ENCODE measurements around the gene PRDX3.
"Not testable (repeated sequence)": the region's sequence is repeated elsewhere in the genome, so short reads cannot be mapped to it uniquely, and the experiment has no call there.

PRDX3 gene

DNA sequence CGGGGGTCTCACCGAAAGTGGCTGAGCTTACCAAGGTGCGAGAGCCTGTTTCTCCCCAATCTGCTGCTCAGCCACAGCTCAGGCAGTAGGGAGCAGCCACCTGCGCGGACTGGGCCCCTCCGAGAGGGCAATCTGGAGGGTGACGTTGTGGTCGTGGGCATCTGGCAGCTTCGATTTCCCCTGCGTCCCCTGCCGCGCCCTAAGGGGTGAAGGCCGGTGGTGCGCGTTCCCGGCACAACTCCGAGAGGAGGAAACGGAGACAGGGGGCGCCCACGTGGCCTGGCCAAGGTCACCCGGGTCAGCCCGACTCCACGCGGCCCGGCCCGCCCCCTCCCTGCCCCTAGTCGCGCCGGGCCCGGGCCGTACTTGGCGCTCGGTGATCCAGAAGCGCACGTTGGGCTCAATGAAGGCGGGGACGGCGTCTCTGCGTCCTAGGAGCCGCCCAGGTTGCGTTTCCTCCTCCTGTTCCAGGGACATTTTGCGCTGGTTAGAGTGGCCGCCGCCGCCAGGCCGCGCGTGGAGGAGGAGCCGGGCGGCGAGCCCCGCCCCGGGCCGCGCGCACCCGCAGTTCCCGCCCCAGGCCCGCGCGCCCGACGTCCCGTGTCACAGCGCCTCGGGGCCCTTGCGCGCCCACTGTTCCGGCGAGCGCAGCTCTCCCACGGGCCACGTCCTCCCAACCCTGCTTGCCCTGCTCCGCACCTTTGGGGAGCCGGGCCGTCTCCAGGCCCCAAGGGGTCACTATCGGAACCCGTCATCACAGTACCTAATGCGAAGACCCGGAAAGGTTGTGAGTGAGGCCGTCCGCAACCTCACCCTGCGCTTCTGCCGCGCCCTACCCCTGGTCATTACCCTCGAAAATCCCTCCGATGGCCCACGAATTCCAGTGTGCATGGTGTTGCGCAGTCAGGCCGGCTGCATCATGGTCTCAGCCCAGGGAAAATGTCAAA is 13.2 kb downstream of the PRDX3 start, which contains the start of gene SFXN4:
Gene SFXN4 (minus strand): TSS at position 544 of the 947 bp plus-strand sequence. CDS start 67 bp downstream, at position 477.
- peak; percentile 48 for DNase-seq (ENCODE audit: low spot score)

DNA sequence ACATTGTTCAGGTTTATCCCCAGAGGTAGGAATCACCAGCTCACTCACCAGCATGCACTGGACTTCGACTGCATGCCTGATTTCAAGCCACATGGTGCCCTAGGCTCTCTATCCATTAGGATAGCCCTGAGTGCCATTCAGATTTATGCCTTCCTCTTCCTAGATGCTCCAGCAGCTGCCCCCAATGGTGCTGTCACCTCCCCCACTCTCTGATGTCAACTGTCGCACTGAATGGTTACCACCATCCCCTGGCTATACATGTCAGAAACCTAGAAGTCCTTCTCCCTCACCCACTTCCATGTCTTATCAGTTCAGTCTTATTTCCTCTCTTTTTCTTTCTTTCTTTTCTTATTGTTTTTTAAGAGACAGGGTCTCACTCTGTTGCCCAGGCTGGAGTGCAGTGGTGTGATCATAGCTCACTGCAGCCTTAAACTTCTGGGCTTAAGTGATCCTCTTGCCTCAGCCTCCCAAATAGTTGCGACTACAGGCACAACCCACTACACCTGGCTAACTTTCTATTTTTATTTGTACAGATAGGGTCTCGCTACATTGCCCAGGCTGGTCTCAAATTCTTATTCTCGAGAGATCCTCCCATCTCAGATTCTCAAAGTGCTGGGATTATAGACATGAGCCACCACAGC is 16.0 kb downstream of the PRDX3 start:
- DNase-seq (ENCODE audit: low spot score) = no peak

DNA sequence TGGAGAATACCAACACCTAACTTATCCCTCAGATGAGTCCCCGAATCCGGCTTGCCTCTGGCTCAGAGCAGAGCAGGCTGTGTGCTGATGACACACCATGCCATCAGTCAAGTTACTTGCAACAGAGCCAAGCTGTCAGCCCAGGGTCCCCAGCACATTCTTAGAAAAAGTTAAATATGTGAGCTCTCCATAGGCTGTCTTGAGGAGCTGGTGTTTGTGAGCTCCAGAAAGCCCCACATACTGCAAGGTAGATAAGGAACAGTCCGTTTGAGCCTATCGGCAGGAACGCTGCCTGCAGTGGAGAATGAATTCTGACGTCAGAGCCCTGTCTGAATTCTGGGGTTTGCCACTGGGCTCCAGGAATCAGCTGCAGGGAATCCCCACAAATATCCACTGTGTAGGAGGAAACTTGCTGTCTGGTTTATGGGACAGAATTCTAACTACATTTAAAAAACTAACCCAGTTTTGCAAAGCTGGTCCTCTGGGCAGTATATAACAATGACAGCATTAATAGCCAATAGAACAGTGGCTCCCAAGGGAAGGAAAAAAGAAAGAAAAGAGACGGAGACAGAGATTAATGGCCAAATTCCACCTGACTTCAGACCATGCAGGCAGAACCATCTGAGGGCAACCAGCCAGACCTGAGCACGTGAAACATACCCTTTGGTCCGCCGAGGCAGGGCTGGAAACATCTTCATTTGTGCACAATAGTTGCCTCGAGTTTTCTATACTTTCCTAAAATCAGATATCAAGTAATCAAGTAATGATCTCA is 16.7 kb downstream of the PRDX3 start:
- DNase-seq (ENCODE audit: low spot score) = no peak

DNA sequence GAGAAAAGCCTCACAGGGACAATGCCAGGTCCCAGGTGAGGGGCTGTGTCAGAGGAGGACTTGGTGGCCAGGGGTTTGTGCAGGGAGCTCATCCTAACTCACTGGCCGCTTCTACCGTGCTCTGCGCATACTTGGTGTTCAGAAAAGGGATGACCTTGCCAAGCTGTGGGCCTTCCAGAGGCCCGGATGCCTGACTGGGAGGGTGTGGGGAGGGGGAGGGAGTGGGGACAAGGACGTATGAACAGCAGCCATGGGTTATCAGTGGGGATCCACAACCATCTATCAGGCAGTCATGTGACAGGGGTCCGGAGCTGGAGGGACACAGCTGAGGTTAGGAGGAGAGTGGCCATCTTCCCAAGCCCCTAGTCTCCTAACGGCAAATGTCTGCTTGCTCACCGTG is 19.3 kb downstream of the PRDX3 start:
- DNase-seq (ENCODE audit: low spot score) = no peak

DNA sequence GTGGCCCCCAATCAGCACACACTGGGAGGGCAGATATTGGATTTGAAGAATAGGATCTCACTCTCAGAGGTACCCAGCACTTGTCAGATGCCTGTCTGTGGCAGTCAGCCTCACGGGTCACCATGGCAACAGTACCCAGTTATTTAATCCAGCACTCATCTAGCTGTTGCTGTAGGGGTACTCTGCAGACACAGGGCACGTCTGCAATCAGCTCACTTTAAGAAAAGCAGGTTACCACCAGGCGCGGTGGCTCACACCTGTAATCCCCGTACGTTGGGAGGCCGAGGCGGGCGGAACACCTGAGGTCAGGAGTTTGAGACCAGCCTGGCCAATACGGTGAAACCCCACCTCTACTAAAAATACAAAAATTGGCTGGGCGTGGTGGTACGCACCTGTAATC is 25.0 kb downstream of the PRDX3 start:
- DNase-seq (ENCODE audit: low spot score) = no peak

DNA sequence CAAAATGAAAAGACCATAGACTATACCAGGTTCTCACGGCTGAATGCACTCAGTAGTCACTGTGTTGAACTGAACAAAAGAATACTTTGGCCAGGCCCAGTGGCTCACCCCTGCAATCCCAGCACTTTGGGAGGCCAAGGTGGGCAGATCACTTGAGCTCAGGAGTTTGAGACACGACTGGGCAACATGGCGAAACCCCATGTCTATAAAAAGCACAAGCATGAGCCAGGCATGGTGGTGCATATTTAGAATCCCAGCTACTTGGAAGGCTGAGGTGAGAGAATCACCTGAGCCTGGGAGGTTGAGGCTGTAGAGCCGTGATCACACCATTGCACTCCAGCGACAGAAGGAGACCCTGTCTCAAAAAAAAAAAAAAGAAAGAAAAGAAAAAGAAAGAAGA is 25.6 kb downstream of the PRDX3 start:
- DNase-seq (ENCODE audit: low spot score) = no peak

DNA sequence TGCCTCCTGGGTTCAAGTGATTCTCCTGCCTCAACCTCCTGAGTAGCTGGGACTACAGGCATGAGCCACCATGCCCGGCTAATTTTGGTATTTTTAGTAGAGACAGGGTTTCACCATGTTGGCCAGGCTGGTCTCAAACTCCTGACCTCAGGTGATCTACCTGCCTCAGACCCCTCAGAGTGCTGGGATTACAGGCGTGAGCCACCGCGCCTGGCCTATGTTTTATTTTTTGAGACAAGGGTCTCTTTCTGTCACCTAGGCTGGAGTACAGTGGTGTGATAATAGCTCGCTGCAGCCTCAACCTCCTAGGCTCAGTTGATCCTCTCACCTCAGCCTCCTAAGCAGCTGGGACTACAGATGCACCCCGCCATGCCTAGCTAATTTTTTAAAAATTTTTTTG is 27.0 kb downstream of the PRDX3 start:
- not testable (repeated sequence) for DNase-seq (ENCODE audit: low spot score)

DNA sequence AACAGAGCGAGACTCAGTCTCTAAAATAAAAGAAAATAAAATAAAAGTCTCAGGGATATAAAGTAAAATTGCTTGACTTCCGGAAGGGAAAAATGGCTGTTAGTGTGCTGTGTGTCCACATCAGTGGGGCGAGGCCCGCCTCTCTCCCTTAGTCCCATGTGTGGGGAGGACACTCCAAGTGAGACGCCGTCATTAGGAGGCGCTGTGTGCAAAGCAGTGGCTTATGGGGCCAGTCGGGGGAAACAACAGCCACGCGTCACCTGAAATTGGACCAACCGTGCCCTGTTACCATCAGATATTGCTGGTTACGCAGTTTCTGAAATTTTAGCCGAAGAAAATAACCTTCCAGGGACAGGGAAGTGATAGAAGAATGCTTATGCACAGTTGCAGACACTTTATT is 28.9 kb downstream of the PRDX3 start:
- no peak for DNase-seq (ENCODE audit: low spot score)

DNA sequence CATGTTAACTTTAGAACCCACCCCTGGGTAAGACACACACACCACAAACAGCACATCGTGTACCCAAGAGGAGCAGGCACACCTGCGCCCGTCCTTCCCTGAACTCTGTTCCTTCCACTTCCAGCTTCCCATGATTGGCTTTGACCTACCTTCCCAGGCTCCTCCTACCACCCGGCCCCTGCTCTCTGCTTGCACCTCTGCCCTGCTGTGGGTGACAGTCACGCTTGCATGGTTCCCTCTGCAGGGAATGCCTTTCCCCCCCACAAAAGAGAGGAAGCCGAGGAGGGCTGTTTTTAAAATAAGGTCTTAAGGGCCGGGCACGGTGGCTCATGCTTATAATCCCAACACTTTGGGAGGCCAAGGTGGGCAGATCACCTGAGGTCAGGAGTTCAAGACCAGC is 29.5 kb downstream of the PRDX3 start:
- no peak for DNase-seq (ENCODE audit: low spot score)

DNA sequence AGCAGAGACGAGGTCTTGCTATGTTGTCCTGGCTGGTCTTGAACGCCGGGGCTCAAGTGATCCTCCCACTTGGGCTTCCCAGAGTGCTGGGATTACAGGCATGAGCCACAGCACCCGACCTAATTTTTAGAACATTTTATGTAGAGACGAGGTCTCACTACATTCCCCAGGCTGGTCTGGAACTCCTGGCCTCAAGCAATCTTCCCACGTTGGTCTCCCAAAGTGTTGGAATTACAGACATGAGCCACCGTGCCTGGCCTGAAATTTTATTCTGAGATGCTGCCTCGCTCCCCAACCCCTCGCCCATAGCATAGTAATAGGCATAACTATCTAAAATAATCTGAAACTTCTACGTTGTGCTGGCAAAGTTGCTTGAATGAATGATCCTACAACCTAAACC is 35.0 kb downstream of the PRDX3 start:
- no peak for DNase-seq (ENCODE audit: low spot score)

DNA sequence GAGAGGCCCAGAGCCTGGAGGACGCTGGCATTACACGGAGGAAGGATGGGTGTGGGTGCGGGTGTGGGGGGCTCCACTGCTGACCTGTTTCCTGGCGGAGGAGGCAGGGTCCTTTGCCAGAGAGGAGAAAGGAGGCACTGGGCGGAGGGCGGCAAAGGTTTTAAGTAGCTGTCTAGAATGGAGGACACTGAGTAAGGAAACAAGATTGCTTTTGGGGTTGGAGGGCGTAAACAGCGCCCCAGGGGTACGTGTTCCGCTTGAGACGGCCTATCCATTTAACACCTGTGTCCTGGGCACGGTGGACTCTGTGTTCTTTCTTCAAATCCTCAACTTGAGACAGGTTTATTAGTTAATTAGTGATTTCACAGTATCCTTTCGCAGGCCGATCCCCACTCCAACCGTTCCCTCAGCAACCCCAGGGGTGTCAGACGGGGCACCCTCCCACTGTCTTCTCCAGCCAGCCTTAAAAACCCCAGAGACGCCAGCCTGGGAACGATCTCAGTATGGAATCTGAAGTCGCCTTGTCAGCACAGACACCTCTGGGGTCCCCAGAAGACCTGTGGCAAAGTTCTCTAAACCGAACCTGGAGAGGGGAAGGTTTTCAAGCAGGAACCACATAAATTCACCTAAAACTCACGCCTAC is 37.9 kb downstream of the PRDX3 start:
- no peak for DNase-seq (ENCODE audit: low spot score)

DNA sequence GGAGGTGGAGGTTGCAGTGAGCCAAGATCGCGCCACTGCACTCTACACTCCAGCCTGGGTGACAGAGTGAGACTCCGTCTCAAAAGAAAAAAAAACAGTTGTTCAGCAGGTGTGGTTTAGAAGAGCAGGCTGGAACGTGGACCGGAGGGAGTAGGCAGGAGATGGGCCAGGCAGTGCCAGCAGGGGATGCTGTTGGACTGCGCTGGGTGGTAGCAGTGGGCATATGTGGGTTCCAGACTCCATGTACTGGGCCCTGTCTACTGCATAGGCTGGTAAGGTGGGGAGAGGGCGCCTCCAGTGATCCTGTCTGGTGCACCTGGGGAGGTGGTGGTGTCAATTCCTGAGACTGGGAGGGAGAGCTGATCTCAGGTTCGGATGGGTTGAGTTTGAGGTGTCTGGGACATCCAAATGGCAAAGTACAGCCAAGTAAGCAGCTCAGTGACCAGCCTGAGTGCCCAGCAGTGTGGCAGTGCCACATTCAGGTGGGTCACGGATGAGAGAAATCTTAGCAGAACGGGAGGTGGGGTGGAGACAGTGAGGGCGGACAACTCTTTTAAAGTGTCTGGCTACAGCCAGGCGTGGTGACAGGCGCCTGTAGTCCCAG is 39.0 kb downstream of the PRDX3 start:
- peak; percentile 28 for DNase-seq (ENCODE audit: low spot score)

DNA sequence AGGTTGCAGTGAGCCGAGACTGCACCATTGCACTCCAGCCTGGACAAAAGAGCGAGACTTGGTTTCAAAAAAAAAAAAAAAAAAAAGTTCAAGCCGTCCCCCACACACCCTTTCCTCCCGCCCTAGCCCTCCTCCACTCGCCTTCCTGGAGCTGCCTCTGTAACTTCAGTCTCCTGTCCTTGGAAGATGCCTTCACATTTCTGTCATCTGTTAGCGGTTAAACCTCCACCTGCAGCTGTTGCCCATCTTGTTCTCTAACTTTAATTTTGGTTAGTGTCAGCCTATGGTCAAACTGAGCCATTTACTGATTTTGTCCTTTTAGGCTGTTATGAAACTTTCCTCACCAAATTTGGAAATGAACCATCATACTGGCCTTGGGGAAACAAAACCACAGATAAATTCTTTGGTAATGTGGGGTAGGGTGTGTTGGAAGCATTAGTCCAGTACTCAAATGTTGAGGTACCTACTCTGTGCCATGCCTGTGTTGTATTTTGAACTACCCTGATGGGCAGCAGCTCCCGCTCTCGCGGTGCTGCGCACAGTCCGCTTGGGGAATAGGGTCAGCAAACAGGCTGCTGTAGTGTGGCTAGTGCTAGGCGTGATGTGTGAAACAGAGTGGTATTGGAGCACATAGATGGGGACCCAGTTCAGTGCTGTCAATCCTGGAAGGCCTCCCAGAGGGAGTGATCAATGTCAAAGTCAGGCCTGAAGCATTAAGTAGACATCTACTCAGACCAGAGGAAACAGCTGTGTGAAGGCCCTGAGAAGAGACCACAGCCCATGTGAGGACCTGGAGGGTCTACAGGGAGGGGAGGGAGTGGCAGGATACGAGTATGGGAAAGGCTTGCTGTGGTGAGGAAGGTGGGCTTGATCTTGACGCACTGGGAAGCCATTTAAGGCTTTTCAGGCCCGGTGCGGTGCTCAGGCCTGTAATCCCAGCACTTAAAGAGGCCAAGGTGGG is 40.0 kb downstream of the PRDX3 start:
- no peak for DNase-seq (ENCODE audit: low spot score)

DNA sequence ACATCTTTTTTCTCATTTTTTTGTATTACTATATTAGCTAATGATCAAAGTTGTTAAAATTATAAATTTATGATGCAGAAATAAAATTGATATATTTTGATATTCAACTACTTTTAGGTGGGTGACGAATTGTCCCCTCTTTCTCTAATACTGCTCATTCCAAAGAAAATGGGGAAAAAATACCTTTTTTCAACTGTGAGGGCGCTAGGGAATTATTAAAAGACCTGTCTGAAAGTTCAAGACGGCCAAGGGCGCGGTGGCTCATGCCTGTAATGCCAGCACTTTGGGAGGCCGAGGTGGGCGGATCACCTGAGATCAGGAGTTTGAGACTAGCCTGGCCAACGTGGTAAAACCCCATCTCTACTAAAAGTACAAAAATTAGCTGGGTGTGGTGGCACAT is 40.7 kb downstream of the PRDX3 start:
- DNase-seq (ENCODE audit: low spot score) = not testable (repeated sequence)

DNA sequence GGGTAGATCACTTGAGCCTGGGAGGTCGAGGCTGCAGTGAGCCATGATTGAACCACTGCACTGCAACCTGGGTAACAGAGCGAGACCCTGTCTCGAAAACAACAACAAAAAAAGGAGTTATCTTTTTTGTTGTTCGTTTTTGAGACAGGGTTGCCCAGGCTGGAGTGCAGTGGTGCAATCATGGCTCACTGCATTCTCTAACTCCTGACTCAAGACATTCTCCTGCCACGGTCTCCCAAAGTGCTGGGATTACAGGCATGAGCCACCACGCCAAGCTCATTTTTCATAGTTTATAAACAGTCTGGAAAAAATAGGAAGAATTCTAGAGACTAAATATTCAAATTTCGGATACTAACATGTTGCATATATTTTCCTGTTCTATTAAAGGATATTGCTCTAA is 42.5 kb downstream of the PRDX3 start:
- DNase-seq (ENCODE audit: low spot score) = no peak

DNA sequence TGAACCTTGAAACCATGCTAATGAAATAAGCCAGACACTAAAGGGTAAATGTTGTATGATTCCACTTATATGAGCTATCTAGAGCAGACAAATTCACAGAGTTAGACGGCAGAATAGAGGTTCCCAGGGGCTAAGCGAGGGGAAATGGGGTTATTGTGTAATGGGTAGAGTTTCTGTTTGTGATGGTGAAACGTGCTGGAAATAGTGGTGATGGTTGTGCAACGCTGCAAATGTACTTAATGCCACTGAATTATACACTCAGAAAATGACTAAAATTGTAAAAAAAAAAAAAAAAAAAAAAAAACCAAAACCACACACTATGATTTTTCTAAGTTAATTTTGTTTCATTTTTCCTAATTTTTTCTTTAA is 43.1 kb downstream of the PRDX3 start:
- DNase-seq (ENCODE audit: low spot score) = no peak

DNA sequence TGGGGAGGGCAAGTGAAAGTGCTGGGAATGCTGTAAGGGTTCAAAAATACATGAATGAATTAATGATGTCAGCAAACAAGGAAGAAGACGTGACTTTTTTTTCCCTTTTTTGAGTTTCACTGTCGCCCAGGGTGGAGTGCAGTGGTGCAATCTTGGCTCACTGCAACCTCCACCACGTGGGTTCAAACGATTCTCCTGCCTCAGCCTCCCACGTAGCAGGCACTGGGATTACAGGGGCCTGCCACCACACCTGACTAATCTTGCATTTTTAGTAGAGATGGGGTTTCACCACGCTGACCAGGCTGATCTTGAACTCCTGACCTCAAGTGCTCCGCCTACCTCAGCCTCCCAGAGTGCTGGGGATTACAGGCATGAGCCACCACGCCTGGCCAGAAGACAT is 44.7 kb downstream of the PRDX3 start:
- no peak for DNase-seq (ENCODE audit: low spot score)

DNA sequence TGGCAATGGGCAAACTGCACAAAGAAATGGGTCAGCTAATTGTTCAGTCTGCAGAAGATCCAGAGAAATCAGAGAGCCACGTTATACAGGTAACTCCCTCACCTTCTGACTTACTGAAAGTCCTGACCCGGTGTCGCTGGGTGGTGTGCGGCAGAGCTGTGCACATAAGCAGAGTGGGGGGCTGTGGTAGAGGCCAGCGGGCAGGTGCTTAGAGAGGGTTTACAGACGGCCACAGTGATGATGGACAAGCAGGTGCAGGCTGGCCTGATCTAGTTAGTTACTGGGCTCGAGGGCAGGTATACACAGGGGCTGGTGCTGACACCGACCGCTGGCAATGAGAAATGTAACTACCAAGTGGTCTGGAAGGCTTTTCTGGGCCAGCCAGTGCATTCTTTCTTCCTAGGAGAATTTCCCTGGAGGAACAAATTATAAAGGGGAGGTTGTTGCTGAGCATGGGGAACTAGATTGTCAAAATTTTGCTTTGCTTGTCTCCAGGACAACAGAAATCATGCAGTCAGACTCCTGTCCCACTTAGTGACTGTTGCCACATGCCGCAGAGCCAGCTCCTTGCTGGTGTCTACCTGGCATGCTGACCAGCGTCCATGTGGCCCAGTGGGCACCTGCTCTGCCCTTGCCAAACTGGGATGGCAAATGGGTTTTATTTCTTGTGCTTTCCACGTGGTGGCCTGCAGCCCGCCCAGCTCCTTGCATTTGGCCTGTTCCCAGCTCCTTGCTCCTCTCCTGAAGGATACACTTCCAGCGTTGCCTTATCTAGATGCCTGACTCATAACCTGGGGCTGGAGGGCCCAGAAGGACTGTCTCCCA is 45.9 kb downstream of the PRDX3 start:
- DNase-seq (ENCODE audit: low spot score) = no peak

DNA sequence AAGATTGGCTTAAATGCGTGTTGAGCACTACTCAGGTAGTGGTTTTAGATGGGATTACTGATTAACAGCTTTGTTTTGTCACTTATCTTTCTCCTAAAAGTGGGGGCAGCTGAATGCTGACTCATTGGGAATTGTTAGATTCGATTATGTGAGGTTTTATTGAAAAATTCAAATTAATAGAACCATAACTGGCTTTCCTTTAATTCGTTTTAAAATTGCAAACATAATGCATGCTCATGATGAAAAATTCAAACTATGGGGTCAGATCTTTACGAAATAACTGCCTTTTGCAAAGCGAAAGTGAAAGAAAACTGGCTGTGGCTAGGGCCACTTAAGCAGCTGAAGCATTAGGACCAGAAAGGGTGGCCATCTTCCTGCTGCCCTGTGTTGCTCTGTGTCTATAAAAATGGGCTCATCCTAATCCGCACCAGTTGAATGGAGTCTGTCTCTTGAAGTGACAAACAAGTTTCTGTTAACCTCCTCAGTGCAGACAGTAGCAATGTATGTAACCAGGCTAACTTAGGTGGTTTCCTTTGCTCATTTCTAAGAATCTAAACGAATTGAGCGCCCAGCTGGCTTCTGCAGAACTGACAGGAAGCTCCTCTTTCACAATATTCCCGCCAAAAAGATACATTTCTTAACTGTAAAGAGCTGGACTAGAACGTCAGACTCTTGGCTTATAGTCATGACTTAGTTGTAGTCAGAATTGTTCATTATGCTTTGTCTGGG is 46.9 kb downstream of the PRDX3 start:
- DNase-seq (ENCODE audit: low spot score) = no peak

Measured in kidney capillary endothelial cell (primary cell).